HepG2 (cell line): ENCODE data around the gene EFHD2.

Source experiments
- KMT2A ChIP-seq: sonication (generic); formaldehyde crosslinking; IDR thresholded peaks from 2 replicates; pipeline ENCODE4 v1.4.0; 2020; ENCODE audit warnings: missing genetic modification reagents
- NCOA1 ChIP-seq: sonication (generic); formaldehyde crosslinking; IDR thresholded peaks from 2 replicates; pipeline ENCODE4 v1.9.0; 2021; ENCODE audit warnings: missing genetic modification reagents
- NR2C2 ChIP-seq: sonication (generic); formaldehyde crosslinking; IDR thresholded peaks from 2 replicates; pipeline ENCODE4 v1.4.0; 2020; ENCODE audit warnings: missing genetic modification reagents, mild to moderate bottlenecking, moderate library complexity, borderline replicate concordance
- SMC3 ChIP-seq: IDR thresholded peaks from 2 replicates; pipeline ENCODE4 v1.6.1; 2011; ENCODE audit warnings: low read length, improper control_type of control experiment
- ZNF431 ChIP-seq: sonication (generic); formaldehyde crosslinking; IDR thresholded peaks from 2 replicates; pipeline ENCODE4 v1.9.0; 2022; ENCODE audit warnings: missing genetic modification reagents, low read depth, mild to moderate bottlenecking, borderline replicate concordance
- ZNF777 ChIP-seq: sonication (generic); formaldehyde crosslinking; IDR thresholded peaks from 2 replicates; pipeline ENCODE4 v1.4.0; 2020; ENCODE audit warnings: missing genetic modification reagents
- TF ChIP-seq, protein P1 (sequence below): sonication (generic); formaldehyde crosslinking; IDR thresholded peaks from 2 replicates; pipeline ENCODE4 v1.4.0; 2020; ENCODE audit warnings: missing genetic modification reagents
- TF ChIP-seq, protein P2 (sequence below): sonication (generic); formaldehyde crosslinking; IDR thresholded peaks from 2 replicates; pipeline ENCODE4 v1.5.0; 2020; ENCODE audit warnings: missing genetic modification reagents
- TF ChIP-seq, protein P3 (sequence below): sonication (generic); formaldehyde crosslinking; IDR thresholded peaks from 2 replicates; pipeline ENCODE4 v1.5.0; 2020; ENCODE audit warnings: mild to moderate bottlenecking, missing genetic modification reagents, moderate library complexity
- TF ChIP-seq, protein P4 (sequence below): sonication (generic); formaldehyde crosslinking; IDR thresholded peaks from 2 replicates; pipeline ENCODE4 v1.4.0; 2020; ENCODE audit warnings: missing genetic modification reagents
- TF ChIP-seq, protein P5 (sequence below): sonication (generic); formaldehyde crosslinking; IDR thresholded peaks from 2 replicates; pipeline ENCODE4 v1.4.0; 2020; ENCODE audit warnings: mild to moderate bottlenecking, missing genetic modification reagents

DNA sequence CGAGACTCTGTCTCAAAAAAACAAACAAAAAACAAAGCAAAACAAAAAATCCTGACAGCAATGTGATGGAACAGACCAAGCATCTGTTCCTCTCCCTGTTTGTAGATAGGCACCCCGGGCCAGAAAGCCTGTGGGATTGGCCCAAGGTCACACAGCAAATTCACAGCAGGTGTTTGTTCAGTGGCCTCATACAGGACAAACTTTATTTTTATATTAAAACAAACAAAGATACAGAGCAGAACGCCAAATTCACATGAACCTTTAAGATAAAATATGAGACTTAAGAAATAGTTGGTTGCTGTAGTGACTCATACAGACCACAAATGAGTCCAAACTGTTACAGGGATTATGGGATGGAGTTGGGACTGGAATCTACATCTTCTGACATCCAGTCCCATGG lies 44.6 kb downstream of the EFHD2 start:
- TF ChIP-seq SMC3 (no peak), ZNF777 (no peak), KMT2A (CRISPR knock-in tag) (no peak), NCOA1 (CRISPR knock-in tag) (no peak), NR2C2 (CRISPR knock-in tag) (no peak), ZNF431 (no peak)
- TF ChIP-seq, protein P1, sequence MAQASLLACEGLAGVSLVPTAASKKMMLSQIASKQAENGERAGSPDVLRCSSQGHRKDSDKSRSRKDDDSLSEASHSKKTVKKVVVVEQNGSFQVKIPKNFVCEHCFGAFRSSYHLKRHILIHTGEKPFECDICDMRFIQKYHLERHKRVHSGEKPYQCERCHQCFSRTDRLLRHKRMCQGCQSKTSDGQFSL, result no peak
- TF ChIP-seq, protein P2, sequence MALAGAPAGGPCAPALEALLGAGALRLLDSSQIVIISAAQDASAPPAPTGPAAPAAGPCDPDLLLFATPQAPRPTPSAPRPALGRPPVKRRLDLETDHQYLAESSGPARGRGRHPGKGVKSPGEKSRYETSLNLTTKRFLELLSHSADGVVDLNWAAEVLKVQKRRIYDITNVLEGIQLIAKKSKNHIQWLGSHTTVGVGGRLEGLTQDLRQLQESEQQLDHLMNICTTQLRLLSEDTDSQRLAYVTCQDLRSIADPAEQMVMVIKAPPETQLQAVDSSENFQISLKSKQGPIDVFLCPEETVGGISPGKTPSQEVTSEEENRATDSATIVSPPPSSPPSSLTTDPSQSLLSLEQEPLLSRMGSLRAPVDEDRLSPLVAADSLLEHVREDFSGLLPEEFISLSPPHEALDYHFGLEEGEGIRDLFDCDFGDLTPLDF (CRISPR knock-in tag), result no peak
- TF ChIP-seq, protein P3, sequence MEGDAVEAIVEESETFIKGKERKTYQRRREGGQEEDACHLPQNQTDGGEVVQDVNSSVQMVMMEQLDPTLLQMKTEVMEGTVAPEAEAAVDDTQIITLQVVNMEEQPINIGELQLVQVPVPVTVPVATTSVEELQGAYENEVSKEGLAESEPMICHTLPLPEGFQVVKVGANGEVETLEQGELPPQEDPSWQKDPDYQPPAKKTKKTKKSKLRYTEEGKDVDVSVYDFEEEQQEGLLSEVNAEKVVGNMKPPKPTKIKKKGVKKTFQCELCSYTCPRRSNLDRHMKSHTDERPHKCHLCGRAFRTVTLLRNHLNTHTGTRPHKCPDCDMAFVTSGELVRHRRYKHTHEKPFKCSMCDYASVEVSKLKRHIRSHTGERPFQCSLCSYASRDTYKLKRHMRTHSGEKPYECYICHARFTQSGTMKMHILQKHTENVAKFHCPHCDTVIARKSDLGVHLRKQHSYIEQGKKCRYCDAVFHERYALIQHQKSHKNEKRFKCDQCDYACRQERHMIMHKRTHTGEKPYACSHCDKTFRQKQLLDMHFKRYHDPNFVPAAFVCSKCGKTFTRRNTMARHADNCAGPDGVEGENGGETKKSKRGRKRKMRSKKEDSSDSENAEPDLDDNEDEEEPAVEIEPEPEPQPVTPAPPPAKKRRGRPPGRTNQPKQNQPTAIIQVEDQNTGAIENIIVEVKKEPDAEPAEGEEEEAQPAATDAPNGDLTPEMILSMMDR, result no peak
- TF ChIP-seq, protein P4, sequence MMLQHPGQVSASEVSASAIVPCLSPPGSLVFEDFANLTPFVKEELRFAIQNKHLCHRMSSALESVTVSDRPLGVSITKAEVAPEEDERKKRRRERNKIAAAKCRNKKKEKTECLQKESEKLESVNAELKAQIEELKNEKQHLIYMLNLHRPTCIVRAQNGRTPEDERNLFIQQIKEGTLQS (CRISPR knock-in tag), result no peak
- TF ChIP-seq, protein P5, sequence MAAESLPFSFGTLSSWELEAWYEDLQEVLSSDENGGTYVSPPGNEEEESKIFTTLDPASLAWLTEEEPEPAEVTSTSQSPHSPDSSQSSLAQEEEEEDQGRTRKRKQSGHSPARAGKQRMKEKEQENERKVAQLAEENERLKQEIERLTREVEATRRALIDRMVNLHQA (CRISPR knock-in tag), result no peak
